ENCODE data around the gene CCDC127. TPM values are rescaled to one million over a fixed set of nuclear protein-coding genes. Genes with fewer than 3 reads are reported as not detected.

CCDC127 gene
- total RNA-seq, 2 donors from 2014 or later, result 5.6 to 7.1 TPM

- no peak overlapping the region for H3K4me3 ChIP-seq
- H3K36me3 ChIP-seq, result no peaks in the 10 kb centered on the region
- H3K9me3 ChIP-seq, result no peaks in the 10 kb centered on the region
- DNase-seq (ENCODE audit: low spot score), result no peak
- H3K4me1 ChIP-seq, result peaks cover 0 to 12% of the 10 kb centered on the region in 2 donors
- TF ChIP-seq CTCF (IDR thresholded peaks at IDR 0.05), result no peak
- no peaks in the 10 kb centered on the region for H3K27me3 ChIP-seq
- no peak overlapping the region for H3K27ac ChIP-seq
Observed at GRCh38 chr5:173392-174290, 44.3 kb downstream of the CCDC127 start.

- Histone ChIP-seq H3K4me3 (no peak overlapping the region), H3K4me1 (peaks cover 0 to 16% of the 10 kb centered on the region in 2 donors), H3K36me3 (no peaks in the 10 kb centered on the region), H3K27ac (no peak overlapping the region), H3K27me3 (no peaks in the 10 kb centered on the region), H3K9me3 (no peaks in the 10 kb centered on the region)
- no peak for DNase-seq (ENCODE audit: low spot score)
- no peak for TF ChIP-seq CTCF (IDR thresholded peaks at IDR 0.05)
Observed at GRCh38 chr5:172841-173251, 45.1 kb downstream of the CCDC127 start.

- H3K27ac ChIP-seq, result no peak overlapping the region
- H3K9me3 ChIP-seq, result no peaks in the 10 kb centered on the region
- DNase-seq (ENCODE audit: low spot score), result no peak
- H3K4me1 ChIP-seq, result peaks cover 0 to 16% of the 10 kb centered on the region in 2 donors
- no peak overlapping the region for H3K4me3 ChIP-seq
- TF ChIP-seq CTCF (IDR thresholded peaks at IDR 0.05), result no peak
- H3K36me3 ChIP-seq, result no peaks in the 10 kb centered on the region
- H3K27me3 ChIP-seq, result no peaks in the 10 kb centered on the region
Observed at GRCh38 chr5:172421-172820, 45.5 kb downstream of the CCDC127 start.

GRCh38 chr5:171801-172331 is 46.1 kb downstream of the CCDC127 start:
- Histone ChIP-seq H3K27me3 (no peaks in the 10 kb centered on the region), H3K4me1 (peaks cover 0 to 16% of the 10 kb centered on the region in 2 donors), H3K27ac (no peak overlapping the region), H3K36me3 (no peaks in the 10 kb centered on the region), H3K9me3 (no peaks in the 10 kb centered on the region), H3K4me3 (no peak overlapping the region)
- no peak for DNase-seq (ENCODE audit: low spot score)
- no peak for TF ChIP-seq CTCF (IDR thresholded peaks at IDR 0.05)

- Histone ChIP-seq H3K36me3 (no peaks in the 10 kb centered on the region), H3K27me3 (no peaks in the 10 kb centered on the region), H3K4me1 (peaks cover 0 to 16% of the 10 kb centered on the region in 2 donors), H3K4me3 (no peak overlapping the region), H3K9me3 (no peaks in the 10 kb centered on the region), H3K27ac (no peak overlapping the region)
- no peak for DNase-seq (ENCODE audit: low spot score)
- TF ChIP-seq CTCF (IDR thresholded peaks at IDR 0.05), result no peak
Observed at GRCh38 chr5:170971-171800, 46.8 kb downstream of the CCDC127 start.

Measured in right atrium auricular region (tissue), 2 donors.